SK-N-SH (cell line): ENCODE measurements around the gene PTH.

Source experiments
- GATA2 ChIP-seq: sonication (generic); formaldehyde crosslinking; IDR thresholded peaks from 2 replicates; pipeline ENCODE4 v1.5.0; 2020; ENCODE audit warnings: mild to moderate bottlenecking, missing genetic modification reagents
- MAX ChIP-seq: IDR thresholded peaks from 2 replicates; pipeline ENCODE4 v1.4.0; 2012; ENCODE audit warnings: low read depth
- USF2 ChIP-seq: fragments of 150-350 bp; IDR thresholded peaks from 2 replicates; pipeline ENCODE4 v1.6.1; 2017; ENCODE audit warnings: antibody characterized with exemption, low read length, low read depth, borderline replicate concordance

- TF ChIP-seq MAX = no peak
- no peak for TF ChIP-seq GATA2 (CRISPR knock-in tag)
- TF ChIP-seq USF2 = no peak
Measured at GRCh38 chr11:13446444-13446843, 49.4 kb downstream of the PTH start.
